Measurements from ENCODE around the gene CFDP1.

The CFDP1 gene

DNA sequence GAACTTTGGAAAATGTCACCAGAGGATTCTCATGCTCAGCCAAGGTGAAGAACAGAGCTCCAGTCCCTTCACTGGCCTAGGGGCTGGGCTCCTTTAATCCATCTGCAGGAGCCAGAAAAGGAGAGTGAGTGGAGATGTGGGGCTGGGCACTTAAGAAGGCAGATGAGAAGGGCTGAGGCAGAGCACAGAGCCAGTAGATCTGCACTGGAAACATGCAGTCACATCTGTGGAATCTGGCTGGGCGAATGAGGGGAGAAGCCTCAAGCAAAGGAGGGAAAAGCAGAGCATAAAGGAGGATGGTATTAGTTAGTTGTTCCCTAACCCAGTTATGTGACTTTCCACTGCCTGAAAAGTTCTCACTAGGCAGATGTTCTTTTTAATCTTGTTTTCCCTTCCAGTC lies 131.5 kb downstream of the CFDP1 start:
- TF ChIP-seq EP300 (IDR thresholded peaks at IDR 0.05; ENCODE audit: borderline replicate concordance): no peak
- TF ChIP-seq, protein P1, sequence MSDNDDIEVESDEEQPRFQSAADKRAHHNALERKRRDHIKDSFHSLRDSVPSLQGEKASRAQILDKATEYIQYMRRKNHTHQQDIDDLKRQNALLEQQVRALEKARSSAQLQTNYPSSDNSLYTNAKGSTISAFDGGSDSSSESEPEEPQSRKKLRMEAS (IDR thresholded peaks at IDR 0.05): no peak
- TF ChIP-seq NFIC (IDR thresholded peaks at IDR 0.05): no peak

DNA sequence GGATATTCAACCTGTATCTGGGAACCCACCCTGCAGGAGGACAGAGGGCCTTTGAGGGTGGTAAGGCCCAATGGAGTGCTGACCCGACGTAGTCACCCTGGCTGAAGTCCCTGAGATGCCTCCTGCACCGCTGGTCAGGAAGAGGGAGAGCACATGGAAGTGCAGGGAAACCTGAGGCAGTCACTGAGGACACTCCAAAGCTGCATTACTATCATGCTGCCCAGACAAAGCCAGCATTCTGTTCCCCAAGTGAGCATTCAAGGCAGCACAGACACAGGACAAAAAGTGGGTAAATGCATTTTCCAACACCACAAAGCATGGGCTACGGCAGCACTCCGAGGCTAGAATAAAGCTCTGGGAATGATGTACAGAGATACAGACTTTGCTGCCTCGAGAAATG lies 135.0 kb downstream of the CFDP1 start:
- TF ChIP-seq TEAD4 (IDR thresholded peaks at IDR 0.05) (no peak), YY1 (IDR thresholded peaks at IDR 0.05; ENCODE audit: low read depth) (no peak), EP300 (IDR thresholded peaks at IDR 0.05; ENCODE audit: borderline replicate concordance) (no peak), EGR1 (IDR thresholded peaks at IDR 0.05) (no peak), CEBPB (IDR thresholded peaks at IDR 0.05) (no peak), TAF1 (IDR thresholded peaks at IDR 0.05; ENCODE audit: low read depth) (no peak), CREB1 (IDR thresholded peaks at IDR 0.05; ENCODE audit: low read depth) (no peak), ZBTB7A (IDR thresholded peaks at IDR 0.05; ENCODE audit: low read depth) (no peak), RAD21 (IDR thresholded peaks at IDR 0.05; ENCODE audit: low read depth) (no peak), TCF12 (IDR thresholded peaks at IDR 0.05; ENCODE audit: low read depth) (no peak), FOXM1 (IDR thresholded peaks at IDR 0.05; ENCODE audit: borderline replicate concordance, low read depth) (no peak), NFIC (IDR thresholded peaks at IDR 0.05) (no peak)
- TF ChIP-seq, protein P2, sequence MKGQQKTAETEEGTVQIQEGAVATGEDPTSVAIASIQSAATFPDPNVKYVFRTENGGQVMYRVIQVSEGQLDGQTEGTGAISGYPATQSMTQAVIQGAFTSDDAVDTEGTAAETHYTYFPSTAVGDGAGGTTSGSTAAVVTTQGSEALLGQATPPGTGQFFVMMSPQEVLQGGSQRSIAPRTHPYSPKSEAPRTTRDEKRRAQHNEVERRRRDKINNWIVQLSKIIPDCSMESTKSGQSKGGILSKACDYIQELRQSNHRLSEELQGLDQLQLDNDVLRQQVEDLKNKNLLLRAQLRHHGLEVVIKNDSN (IDR thresholded peaks at IDR 0.05): no peak
- TF ChIP-seq, protein P3, sequence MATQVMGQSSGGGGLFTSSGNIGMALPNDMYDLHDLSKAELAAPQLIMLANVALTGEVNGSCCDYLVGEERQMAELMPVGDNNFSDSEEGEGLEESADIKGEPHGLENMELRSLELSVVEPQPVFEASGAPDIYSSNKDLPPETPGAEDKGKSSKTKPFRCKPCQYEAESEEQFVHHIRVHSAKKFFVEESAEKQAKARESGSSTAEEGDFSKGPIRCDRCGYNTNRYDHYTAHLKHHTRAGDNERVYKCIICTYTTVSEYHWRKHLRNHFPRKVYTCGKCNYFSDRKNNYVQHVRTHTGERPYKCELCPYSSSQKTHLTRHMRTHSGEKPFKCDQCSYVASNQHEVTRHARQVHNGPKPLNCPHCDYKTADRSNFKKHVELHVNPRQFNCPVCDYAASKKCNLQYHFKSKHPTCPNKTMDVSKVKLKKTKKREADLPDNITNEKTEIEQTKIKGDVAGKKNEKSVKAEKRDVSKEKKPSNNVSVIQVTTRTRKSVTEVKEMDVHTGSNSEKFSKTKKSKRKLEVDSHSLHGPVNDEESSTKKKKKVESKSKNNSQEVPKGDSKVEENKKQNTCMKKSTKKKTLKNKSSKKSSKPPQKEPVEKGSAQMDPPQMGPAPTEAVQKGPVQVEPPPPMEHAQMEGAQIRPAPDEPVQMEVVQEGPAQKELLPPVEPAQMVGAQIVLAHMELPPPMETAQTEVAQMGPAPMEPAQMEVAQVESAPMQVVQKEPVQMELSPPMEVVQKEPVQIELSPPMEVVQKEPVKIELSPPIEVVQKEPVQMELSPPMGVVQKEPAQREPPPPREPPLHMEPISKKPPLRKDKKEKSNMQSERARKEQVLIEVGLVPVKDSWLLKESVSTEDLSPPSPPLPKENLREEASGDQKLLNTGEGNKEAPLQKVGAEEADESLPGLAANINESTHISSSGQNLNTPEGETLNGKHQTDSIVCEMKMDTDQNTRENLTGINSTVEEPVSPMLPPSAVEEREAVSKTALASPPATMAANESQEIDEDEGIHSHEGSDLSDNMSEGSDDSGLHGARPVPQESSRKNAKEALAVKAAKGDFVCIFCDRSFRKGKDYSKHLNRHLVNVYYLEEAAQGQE (IDR thresholded peaks at IDR 0.05; ENCODE audit: low read depth): no peak
- TF ChIP-seq, protein P1 (IDR thresholded peaks at IDR 0.05): no peak

DNA sequence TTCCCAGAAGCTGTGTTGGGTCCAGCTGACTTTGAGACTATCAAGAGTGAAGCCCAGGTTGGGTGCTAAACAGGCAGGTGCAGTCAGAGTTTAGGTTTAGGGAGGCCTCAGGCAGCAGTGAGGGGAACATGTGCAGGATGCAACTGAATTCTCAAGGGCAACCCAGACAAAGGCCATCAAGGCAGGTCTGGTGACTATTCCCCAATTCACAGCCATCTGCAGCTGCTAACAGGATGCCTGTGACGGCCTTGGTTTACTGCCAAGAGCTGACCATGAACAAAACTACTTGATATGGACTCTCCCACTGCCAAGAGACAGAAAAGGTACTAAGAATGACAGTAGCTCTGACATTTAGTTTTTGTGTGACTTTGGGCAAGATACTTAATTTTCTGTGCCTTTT lies 136.7 kb downstream of the CFDP1 start:
- no peak for TF ChIP-seq TCF12 (IDR thresholded peaks at IDR 0.05; ENCODE audit: low read depth)
- TF ChIP-seq, protein P2 (IDR thresholded peaks at IDR 0.05): no peak
- TF ChIP-seq, protein P1 (IDR thresholded peaks at IDR 0.05): no peak
- TF ChIP-seq EGR1 (IDR thresholded peaks at IDR 0.05): no peak
- TF ChIP-seq YY1 (IDR thresholded peaks at IDR 0.05; ENCODE audit: low read depth): no peak
- no peak for TF ChIP-seq NFIC (IDR thresholded peaks at IDR 0.05)
- TF ChIP-seq, protein P3 (IDR thresholded peaks at IDR 0.05; ENCODE audit: low read depth): no peak
- TF ChIP-seq FOXM1 (IDR thresholded peaks at IDR 0.05; ENCODE audit: borderline replicate concordance, low read depth): no peak
- TF ChIP-seq TEAD4 (IDR thresholded peaks at IDR 0.05): no peak
- TF ChIP-seq ZBTB7A (IDR thresholded peaks at IDR 0.05; ENCODE audit: low read depth): no peak
- TF ChIP-seq CEBPB (IDR thresholded peaks at IDR 0.05): no peak

DNA sequence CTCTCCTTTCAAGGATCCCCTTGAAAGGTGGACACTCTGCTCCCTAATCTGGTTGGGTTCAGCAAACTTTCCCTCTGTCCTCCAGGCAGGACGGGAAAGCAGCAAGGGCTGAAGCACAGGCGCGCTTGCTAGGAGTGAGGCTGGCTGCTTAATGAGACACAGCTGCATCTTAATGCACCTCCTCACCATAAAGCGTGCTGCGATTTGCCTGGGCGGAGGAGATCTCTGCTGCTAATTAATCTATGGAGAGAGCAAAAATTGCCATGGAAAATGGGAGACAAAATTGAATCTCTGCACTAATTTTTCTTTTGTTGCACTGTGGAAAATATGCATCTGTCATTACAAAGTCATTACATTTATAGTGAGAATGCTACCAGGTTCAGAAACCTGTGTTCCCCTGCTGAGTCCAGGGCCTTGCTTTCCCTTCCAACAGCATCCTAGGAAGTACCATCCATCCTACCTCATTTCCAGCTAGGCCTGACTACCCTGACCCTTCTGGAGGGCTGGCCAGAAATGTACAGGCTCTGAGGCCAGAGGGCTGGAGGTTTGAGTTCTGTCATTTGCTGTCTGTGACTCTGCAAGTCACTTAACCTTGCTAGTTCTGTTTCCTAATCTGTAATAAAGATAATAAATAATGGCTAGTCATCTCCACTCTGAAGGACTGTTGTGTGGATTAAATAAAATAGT lies 138.4 kb downstream of the CFDP1 start:
- TF ChIP-seq, protein P2 (IDR thresholded peaks at IDR 0.05): no peak

DNA sequence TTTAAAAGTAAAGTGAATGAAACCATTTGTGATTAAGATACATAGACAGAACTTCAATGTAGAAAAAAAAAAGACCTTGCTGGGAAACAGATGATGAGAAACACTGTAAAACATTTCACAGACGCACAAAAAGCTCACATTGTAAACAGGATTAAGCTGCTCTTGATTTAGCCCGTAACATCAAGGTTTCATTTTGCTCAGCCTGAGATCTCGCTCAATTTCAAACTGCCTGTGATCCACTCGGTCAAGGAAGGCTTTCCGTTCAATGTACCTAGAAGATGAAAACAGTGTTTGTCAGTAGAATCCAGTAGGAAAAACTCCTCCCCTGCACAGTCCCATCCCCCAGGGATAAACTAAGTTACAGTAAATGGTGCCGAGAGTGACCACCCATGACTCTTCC lies 139.5 kb downstream of the CFDP1 start:
- TF ChIP-seq EP300 (IDR thresholded peaks at IDR 0.05; ENCODE audit: borderline replicate concordance) (no peak), YY1 (IDR thresholded peaks at IDR 0.05; ENCODE audit: low read depth) (no peak), FOXM1 (IDR thresholded peaks at IDR 0.05; ENCODE audit: borderline replicate concordance, low read depth) (no peak), CREB1 (IDR thresholded peaks at IDR 0.05; ENCODE audit: low read depth) (no peak), TAF1 (IDR thresholded peaks at IDR 0.05; ENCODE audit: low read depth) (no peak), CEBPB (IDR thresholded peaks at IDR 0.05) (no peak), EGR1 (IDR thresholded peaks at IDR 0.05) (no peak), NFIC (IDR thresholded peaks at IDR 0.05) (no peak), RAD21 (IDR thresholded peaks at IDR 0.05; ENCODE audit: low read depth) (no peak), TEAD4 (IDR thresholded peaks at IDR 0.05) (no peak), ZBTB7A (IDR thresholded peaks at IDR 0.05; ENCODE audit: low read depth) (no peak), TCF12 (IDR thresholded peaks at IDR 0.05; ENCODE audit: low read depth) (no peak)
- TF ChIP-seq, protein P2 (IDR thresholded peaks at IDR 0.05): no peak
- TF ChIP-seq, protein P3 (IDR thresholded peaks at IDR 0.05; ENCODE audit: low read depth): no peak
- TF ChIP-seq, protein P1 (IDR thresholded peaks at IDR 0.05): no peak
